Measurements from ENCODE around the gene CAST.

The CAST gene

DNA sequence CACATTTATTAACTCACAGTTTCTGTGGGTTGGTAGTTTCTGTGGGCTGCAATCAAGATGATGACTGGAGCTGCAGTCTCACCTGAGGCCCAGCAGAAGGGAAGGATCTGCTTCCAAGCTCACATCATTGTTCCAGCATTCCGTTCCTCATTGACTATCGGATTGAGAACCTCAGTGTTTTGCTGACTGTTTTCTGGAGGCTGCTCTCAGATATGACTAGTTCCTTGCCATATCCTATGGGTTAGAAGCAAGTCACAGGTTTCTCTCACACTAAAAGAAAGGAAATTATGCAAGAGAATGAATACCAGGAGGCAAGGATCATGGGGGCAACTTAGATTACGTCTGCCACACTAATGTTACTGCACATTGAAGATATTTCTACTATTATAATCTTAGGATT lies 151.9 kb downstream of the CAST start:
- H3K4me3 ChIP-seq (ENCODE audit: low read depth in 1 of 2, low read length in 2 of 2) = no peak overlapping the region
- H3K4me2 ChIP-seq (ENCODE audit: insufficient read depth, low read length) = no peak overlapping the region
- no peaks in the 10 kb centered on the region for H4K20me1 ChIP-seq (ENCODE audit: insufficient read depth, low read length)
- H2AFZ ChIP-seq (ENCODE audit: low read depth, low read length) = no peak overlapping the region
- H3K4me1 ChIP-seq (ENCODE audit: insufficient read depth, low read length) = peaks cover 52% of the 10 kb centered on the region
- H3K36me3 ChIP-seq (ENCODE audit: insufficient read depth, low read length) = no peaks in the 10 kb centered on the region
- no peaks in the 10 kb centered on the region for H3K79me2 ChIP-seq (ENCODE audit: insufficient read depth, low read length)
- H3K9ac ChIP-seq (ENCODE audit: low read depth, low read length) = no peak overlapping the region
- H3K27me3 ChIP-seq (ENCODE audit: insufficient read depth, low read length, poor library complexity) = no peaks in the 10 kb centered on the region
- DNase-seq (no peak), ATAC-seq (ENCODE audit: insufficient read depth, low read depth) (no peak)
- TF ChIP-seq, protein P1, sequence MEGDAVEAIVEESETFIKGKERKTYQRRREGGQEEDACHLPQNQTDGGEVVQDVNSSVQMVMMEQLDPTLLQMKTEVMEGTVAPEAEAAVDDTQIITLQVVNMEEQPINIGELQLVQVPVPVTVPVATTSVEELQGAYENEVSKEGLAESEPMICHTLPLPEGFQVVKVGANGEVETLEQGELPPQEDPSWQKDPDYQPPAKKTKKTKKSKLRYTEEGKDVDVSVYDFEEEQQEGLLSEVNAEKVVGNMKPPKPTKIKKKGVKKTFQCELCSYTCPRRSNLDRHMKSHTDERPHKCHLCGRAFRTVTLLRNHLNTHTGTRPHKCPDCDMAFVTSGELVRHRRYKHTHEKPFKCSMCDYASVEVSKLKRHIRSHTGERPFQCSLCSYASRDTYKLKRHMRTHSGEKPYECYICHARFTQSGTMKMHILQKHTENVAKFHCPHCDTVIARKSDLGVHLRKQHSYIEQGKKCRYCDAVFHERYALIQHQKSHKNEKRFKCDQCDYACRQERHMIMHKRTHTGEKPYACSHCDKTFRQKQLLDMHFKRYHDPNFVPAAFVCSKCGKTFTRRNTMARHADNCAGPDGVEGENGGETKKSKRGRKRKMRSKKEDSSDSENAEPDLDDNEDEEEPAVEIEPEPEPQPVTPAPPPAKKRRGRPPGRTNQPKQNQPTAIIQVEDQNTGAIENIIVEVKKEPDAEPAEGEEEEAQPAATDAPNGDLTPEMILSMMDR (IDR thresholded peaks at IDR 0.05; ENCODE audit: borderline replicate concordance, extremely low read depth, low read length, poor library complexity, severe bottlenecking) = no peak
- TF ChIP-seq EZH2 (IDR thresholded peaks at IDR 0.05; ENCODE audit: borderline replicate concordance, low read depth, low read length, severe bottlenecking) = no peak
- H3K9me3 ChIP-seq (ENCODE audit: insufficient read depth, low read length, severe bottlenecking) = no peaks in the 10 kb centered on the region
- H3K27ac ChIP-seq (ENCODE audit: low read length) = no peak overlapping the region; the same call in 1 of the 2 replicates

DNA sequence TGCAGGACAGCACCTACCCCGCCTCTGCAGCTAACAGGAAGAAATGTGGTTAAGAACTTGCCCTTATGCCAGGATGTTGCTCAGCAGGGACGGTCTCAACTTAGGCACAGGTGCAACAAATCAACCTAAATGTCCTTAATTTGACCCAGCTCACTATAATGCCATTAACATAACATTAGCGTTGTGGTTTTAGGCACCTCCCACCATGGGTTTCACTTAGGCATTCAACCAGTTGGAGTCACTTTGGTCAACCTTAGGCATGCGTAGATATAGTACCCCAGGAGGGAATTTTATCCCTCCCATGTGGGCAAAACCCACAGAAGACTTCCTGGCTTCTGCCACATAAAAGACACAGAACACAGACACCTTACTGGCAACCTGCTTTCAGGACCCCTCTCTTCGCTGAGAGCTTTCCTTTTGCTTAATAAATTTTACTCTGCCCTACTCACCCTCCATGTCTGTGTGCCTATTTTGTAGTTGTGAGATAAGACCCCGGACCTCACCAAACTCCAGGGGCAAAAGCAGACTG lies 154.3 kb downstream of the CAST start:
- Histone ChIP-seq H3K27me3 (ENCODE audit: insufficient read depth, low read length, poor library complexity) (no peaks in the 10 kb centered on the region), H3K4me2 (ENCODE audit: insufficient read depth, low read length) (peak overlapping the region; percentile 80), H3K4me1 (ENCODE audit: insufficient read depth, low read length) (peaks cover 60% of the 10 kb centered on the region), H2AFZ (ENCODE audit: low read depth, low read length) (0 out of 2 replicates have a peak overlapping the region, but pooled peaks have one; percentile 12), H4K20me1 (ENCODE audit: insufficient read depth, low read length) (no peaks in the 10 kb centered on the region), H3K36me3 (ENCODE audit: insufficient read depth, low read length) (no peaks in the 10 kb centered on the region), H3K9me3 (ENCODE audit: insufficient read depth, low read length, severe bottlenecking) (no peaks in the 10 kb centered on the region), H3K4me3 (ENCODE audit: low read depth in 1 of 2, low read length in 2 of 2) (peak overlapping the region; percentile 7 to 58; a peak in 3 of 4 replicates), H3K9ac (ENCODE audit: low read depth, low read length) (peak overlapping the region; percentile 63), H3K79me2 (ENCODE audit: insufficient read depth, low read length) (no peaks in the 10 kb centered on the region), H3K27ac (ENCODE audit: low read length) (peak overlapping the region; percentile 92)
- DNase-seq (peak; percentile 93), ATAC-seq (ENCODE audit: insufficient read depth, low read depth) (peak; percentile 84)
- TF ChIP-seq, protein P1 (IDR thresholded peaks at IDR 0.05; ENCODE audit: borderline replicate concordance, extremely low read depth, low read length, poor library complexity, severe bottlenecking) = no peak
- TF ChIP-seq EZH2 (IDR thresholded peaks at IDR 0.05; ENCODE audit: borderline replicate concordance, low read depth, low read length, severe bottlenecking) = no peak

DNA sequence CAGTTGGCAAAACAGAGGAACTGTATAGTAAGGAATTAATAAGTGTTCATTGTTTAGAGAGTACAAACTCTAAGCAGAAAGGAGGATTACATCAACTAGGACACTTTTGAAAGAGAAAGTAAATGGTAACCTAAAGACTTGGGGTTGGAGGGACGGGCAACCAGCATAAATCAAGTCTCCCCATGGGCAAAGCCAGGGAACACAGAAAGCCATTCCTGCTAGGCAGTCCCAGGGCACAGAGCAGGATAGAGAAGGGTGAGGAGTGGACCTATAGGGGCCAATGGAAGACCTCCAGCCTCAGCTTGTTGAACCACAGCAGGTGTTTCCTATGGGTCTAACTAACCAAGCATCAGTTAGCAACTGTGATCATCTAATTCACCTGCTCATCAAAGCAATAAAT lies 154.8 kb downstream of the CAST start:
- Histone ChIP-seq H4K20me1 (ENCODE audit: insufficient read depth, low read length) (no peaks in the 10 kb centered on the region), H3K27ac (ENCODE audit: low read length) (peak overlapping the region; percentile 92), H3K9ac (ENCODE audit: low read depth, low read length) (peak overlapping the region; percentile 63), H3K27me3 (ENCODE audit: insufficient read depth, low read length, poor library complexity) (no peaks in the 10 kb centered on the region), H3K36me3 (ENCODE audit: insufficient read depth, low read length) (no peaks in the 10 kb centered on the region), H3K4me1 (ENCODE audit: insufficient read depth, low read length) (peaks cover 65% of the 10 kb centered on the region), H3K4me3 (ENCODE audit: low read depth in 1 of 2, low read length in 2 of 2) (peak overlapping the region; percentile 7 to 58; a peak in 3 of 4 replicates), H3K4me2 (ENCODE audit: insufficient read depth, low read length) (peak overlapping the region; percentile 80), H3K9me3 (ENCODE audit: insufficient read depth, low read length, severe bottlenecking) (no peaks in the 10 kb centered on the region), H3K79me2 (ENCODE audit: insufficient read depth, low read length) (no peaks in the 10 kb centered on the region), H2AFZ (ENCODE audit: low read depth, low read length) (0 out of 2 replicates have a peak overlapping the region, but pooled peaks have one; percentile 12)
- DNase-seq = peak; percentile 73
- peak; percentile 55 for ATAC-seq (ENCODE audit: insufficient read depth, low read depth)
- TF ChIP-seq, protein P1 (IDR thresholded peaks at IDR 0.05; ENCODE audit: borderline replicate concordance, extremely low read depth, low read length, poor library complexity, severe bottlenecking) = no peak
- TF ChIP-seq EZH2 (IDR thresholded peaks at IDR 0.05; ENCODE audit: borderline replicate concordance, low read depth, low read length, severe bottlenecking) = no peak

Measured in DND-41 (cell line).